ENCODE measurements around the gene NTRK3.

The NTRK3 gene

DNA sequence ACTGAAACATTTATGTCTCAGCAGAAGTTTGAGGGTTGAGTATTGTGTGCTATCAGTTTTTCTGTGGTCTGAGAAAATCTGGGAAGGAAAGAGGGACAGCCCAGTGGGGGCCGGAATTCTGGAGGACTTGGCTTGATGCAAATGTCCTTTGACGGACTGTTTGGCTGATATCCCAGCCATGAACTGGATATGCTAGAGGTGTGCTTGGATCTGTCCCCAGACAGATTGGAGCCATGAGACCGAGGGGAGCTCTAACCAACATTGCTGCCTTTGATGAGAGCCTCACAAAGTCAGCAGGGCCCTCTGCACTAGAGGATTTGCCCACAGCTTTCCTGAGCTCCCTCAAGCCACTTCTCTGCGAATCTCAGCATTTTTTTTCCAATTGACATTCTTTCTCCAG lies 405.6 kb downstream of the NTRK3 start:
- no peaks in the 10 kb centered on the region for H3K9me3 ChIP-seq (ENCODE audit: insufficient read depth, low read length, severe bottlenecking)
- no peak overlapping the region for H3K9ac ChIP-seq (ENCODE audit: low read depth, low read length)
- H4K20me1 ChIP-seq (ENCODE audit: insufficient read depth, low read length), result no peaks in the 10 kb centered on the region
- no peaks in the 10 kb centered on the region for H3K36me3 ChIP-seq (ENCODE audit: insufficient read depth, low read length)
- H3K4me1 ChIP-seq (ENCODE audit: insufficient read depth, low read length), result no peaks in the 10 kb centered on the region
- H3K4me2 ChIP-seq (ENCODE audit: insufficient read depth, low read length), result no peak overlapping the region
- H2AFZ ChIP-seq (ENCODE audit: low read depth, low read length), result no peak overlapping the region
- H3K4me3 ChIP-seq (ENCODE audit: low read depth in 1 of 2, low read length in 2 of 2), result no peak overlapping the region
- ATAC-seq (ENCODE audit: insufficient read depth, low read depth), result no peak
- H3K27ac ChIP-seq (ENCODE audit: low read length), result no peak overlapping the region
- no peak for DNase-seq
- TF ChIP-seq, protein P1, sequence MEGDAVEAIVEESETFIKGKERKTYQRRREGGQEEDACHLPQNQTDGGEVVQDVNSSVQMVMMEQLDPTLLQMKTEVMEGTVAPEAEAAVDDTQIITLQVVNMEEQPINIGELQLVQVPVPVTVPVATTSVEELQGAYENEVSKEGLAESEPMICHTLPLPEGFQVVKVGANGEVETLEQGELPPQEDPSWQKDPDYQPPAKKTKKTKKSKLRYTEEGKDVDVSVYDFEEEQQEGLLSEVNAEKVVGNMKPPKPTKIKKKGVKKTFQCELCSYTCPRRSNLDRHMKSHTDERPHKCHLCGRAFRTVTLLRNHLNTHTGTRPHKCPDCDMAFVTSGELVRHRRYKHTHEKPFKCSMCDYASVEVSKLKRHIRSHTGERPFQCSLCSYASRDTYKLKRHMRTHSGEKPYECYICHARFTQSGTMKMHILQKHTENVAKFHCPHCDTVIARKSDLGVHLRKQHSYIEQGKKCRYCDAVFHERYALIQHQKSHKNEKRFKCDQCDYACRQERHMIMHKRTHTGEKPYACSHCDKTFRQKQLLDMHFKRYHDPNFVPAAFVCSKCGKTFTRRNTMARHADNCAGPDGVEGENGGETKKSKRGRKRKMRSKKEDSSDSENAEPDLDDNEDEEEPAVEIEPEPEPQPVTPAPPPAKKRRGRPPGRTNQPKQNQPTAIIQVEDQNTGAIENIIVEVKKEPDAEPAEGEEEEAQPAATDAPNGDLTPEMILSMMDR (IDR thresholded peaks at IDR 0.05; ENCODE audit: borderline replicate concordance, extremely low read depth, low read length, poor library complexity, severe bottlenecking), result no peak
- TF ChIP-seq EZH2 (IDR thresholded peaks at IDR 0.05; ENCODE audit: borderline replicate concordance, low read depth, low read length, severe bottlenecking), result no peak
- no peaks in the 10 kb centered on the region for H3K27me3 ChIP-seq (ENCODE audit: insufficient read depth, low read length, poor library complexity)
- no peaks in the 10 kb centered on the region for H3K79me2 ChIP-seq (ENCODE audit: insufficient read depth, low read length)

DNA sequence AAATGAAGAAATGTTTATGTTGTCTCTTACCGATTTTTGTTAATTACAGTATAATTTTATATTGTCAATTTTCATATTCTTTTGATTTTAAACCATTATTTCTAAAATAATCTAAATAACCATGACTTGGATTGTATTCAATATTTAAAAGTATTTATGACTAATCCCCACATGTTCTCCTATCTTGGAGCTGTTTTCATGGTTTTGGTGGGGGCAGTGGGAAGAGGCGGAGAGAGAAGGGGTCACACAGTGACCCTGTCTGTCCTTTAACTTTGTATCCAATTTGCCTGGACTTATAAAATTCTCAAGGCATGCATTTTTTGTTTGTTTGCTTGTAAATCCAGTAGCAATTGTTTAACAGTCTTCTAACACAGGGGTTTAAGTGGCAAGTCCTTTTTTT lies 407.4 kb downstream of the NTRK3 start:
- ATAC-seq (ENCODE audit: insufficient read depth, low read depth) (no peak), DNase-seq (no peak)

DNA sequence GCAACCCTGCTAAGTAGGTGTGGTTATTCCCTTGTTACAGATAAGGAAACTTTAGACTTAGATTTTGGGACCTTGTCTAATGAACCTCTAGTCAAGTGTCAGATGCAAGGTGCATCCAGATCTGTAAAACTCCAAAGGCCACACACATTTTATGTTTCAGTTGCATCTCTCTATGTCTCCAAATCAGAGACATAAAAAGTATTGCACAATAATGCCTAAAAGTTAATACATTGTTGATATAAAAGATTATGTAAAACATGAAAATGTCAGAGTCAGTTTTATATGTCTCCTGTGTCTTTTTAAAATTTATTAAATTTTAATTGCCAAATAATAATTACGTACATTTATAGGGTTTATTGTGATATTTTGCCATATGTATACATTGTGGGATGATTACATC lies 408.5 kb downstream of the NTRK3 start:
- H3K4me3 ChIP-seq (ENCODE audit: low read depth in 1 of 2, low read length in 2 of 2), result no peak overlapping the region
- H3K79me2 ChIP-seq (ENCODE audit: insufficient read depth, low read length), result no peaks in the 10 kb centered on the region
- no peaks in the 10 kb centered on the region for H4K20me1 ChIP-seq (ENCODE audit: insufficient read depth, low read length)
- no peaks in the 10 kb centered on the region for H3K4me1 ChIP-seq (ENCODE audit: insufficient read depth, low read length)
- no peak overlapping the region for H2AFZ ChIP-seq (ENCODE audit: low read depth, low read length)
- TF ChIP-seq EZH2 (IDR thresholded peaks at IDR 0.05; ENCODE audit: borderline replicate concordance, low read depth, low read length, severe bottlenecking), result no peak
- TF ChIP-seq, protein P1 (IDR thresholded peaks at IDR 0.05; ENCODE audit: borderline replicate concordance, extremely low read depth, low read length, poor library complexity, severe bottlenecking), result no peak
- no peaks in the 10 kb centered on the region for H3K27me3 ChIP-seq (ENCODE audit: insufficient read depth, low read length, poor library complexity)
- H3K9ac ChIP-seq (ENCODE audit: low read depth, low read length), result no peak overlapping the region
- H3K27ac ChIP-seq (ENCODE audit: low read length), result no peak overlapping the region
- ATAC-seq (ENCODE audit: insufficient read depth, low read depth) (no peak), DNase-seq (no peak)
- no peaks in the 10 kb centered on the region for H3K9me3 ChIP-seq (ENCODE audit: insufficient read depth, low read length, severe bottlenecking)
- no peaks in the 10 kb centered on the region for H3K36me3 ChIP-seq (ENCODE audit: insufficient read depth, low read length)
- no peak overlapping the region for H3K4me2 ChIP-seq (ENCODE audit: insufficient read depth, low read length)

More for the DNA sequence above, 407.4 kb downstream of the NTRK3 start:
- H3K27ac ChIP-seq (ENCODE audit: low read length), result no peak overlapping the region
- H3K4me2 ChIP-seq (ENCODE audit: insufficient read depth, low read length), result no peak overlapping the region
- no peaks in the 10 kb centered on the region for H3K4me1 ChIP-seq (ENCODE audit: insufficient read depth, low read length)
- H3K9me3 ChIP-seq (ENCODE audit: insufficient read depth, low read length, severe bottlenecking), result no peaks in the 10 kb centered on the region
- H2AFZ ChIP-seq (ENCODE audit: low read depth, low read length), result no peak overlapping the region
- H3K9ac ChIP-seq (ENCODE audit: low read depth, low read length), result no peak overlapping the region
- H4K20me1 ChIP-seq (ENCODE audit: insufficient read depth, low read length), result no peaks in the 10 kb centered on the region
- H3K36me3 ChIP-seq (ENCODE audit: insufficient read depth, low read length), result no peaks in the 10 kb centered on the region
- H3K27me3 ChIP-seq (ENCODE audit: insufficient read depth, low read length, poor library complexity), result no peaks in the 10 kb centered on the region
- H3K79me2 ChIP-seq (ENCODE audit: insufficient read depth, low read length), result no peaks in the 10 kb centered on the region
- H3K4me3 ChIP-seq (ENCODE audit: low read depth in 1 of 2, low read length in 2 of 2), result no peak overlapping the region
- no peak for TF ChIP-seq EZH2 (IDR thresholded peaks at IDR 0.05; ENCODE audit: borderline replicate concordance, low read depth, low read length, severe bottlenecking)
- TF ChIP-seq, protein P1 (IDR thresholded peaks at IDR 0.05; ENCODE audit: borderline replicate concordance, extremely low read depth, low read length, poor library complexity, severe bottlenecking), result no peak

DNA sequence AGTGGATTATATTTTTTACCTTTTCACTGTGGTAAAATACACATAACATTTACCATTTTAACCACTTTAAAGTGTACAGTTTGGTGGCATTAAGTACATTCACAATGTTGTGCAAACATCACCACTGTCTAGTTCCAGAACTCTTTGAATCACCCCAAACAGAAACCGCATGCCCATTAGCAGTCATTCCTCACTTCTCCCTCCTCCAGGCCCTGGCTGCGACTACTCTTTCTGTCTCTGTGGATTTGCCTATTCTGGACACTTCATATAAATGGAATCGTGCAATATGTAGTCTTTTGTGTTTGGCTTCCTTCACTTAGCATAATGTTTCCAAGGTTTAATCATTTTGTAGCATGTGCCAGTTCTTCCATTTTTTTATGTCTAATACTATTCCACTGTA lies 409.8 kb downstream of the NTRK3 start:
- H3K4me3 ChIP-seq (ENCODE audit: low read depth in 1 of 2, low read length in 2 of 2), result no peak overlapping the region
- TF ChIP-seq, protein P1 (IDR thresholded peaks at IDR 0.05; ENCODE audit: borderline replicate concordance, extremely low read depth, low read length, poor library complexity, severe bottlenecking), result no peak
- no peak for TF ChIP-seq EZH2 (IDR thresholded peaks at IDR 0.05; ENCODE audit: borderline replicate concordance, low read depth, low read length, severe bottlenecking)
- DNase-seq (no peak), ATAC-seq (ENCODE audit: insufficient read depth, low read depth) (no peak)
- H3K4me1 ChIP-seq (ENCODE audit: insufficient read depth, low read length), result no peaks in the 10 kb centered on the region
- H3K9me3 ChIP-seq (ENCODE audit: insufficient read depth, low read length, severe bottlenecking), result no peaks in the 10 kb centered on the region
- H3K36me3 ChIP-seq (ENCODE audit: insufficient read depth, low read length), result no peaks in the 10 kb centered on the region
- no peak overlapping the region for H3K9ac ChIP-seq (ENCODE audit: low read depth, low read length)
- H2AFZ ChIP-seq (ENCODE audit: low read depth, low read length), result no peak overlapping the region
- H3K4me2 ChIP-seq (ENCODE audit: insufficient read depth, low read length), result no peak overlapping the region
- H4K20me1 ChIP-seq (ENCODE audit: insufficient read depth, low read length), result no peaks in the 10 kb centered on the region
- H3K79me2 ChIP-seq (ENCODE audit: insufficient read depth, low read length), result no peaks in the 10 kb centered on the region
- no peaks in the 10 kb centered on the region for H3K27me3 ChIP-seq (ENCODE audit: insufficient read depth, low read length, poor library complexity)
- H3K27ac ChIP-seq (ENCODE audit: low read length), result no peak overlapping the region
